Loucy (cell line): ENCODE results near the gene KCNMB2.

ENCODE experiments used
- EZH2phosphoT487 ChIP-seq: fragments of 200-600 bp; IDR thresholded peaks from 2 replicates; pipeline ENCODE4 v1.6.1; 2018; ENCODE audit warnings: antibody characterized with exemption, mild to moderate bottlenecking, moderate library complexity, borderline replicate concordance
- TF ChIP-seq, protein P1 (sequence below): fragments of 200-600 bp; sonication (generic); conservative IDR thresholded peaks from 2 replicates; pipeline ENCODE4 v1.5.1; 2014; ENCODE audit warnings: mild to moderate bottlenecking, antibody characterized with exemption, low read length

DNA sequence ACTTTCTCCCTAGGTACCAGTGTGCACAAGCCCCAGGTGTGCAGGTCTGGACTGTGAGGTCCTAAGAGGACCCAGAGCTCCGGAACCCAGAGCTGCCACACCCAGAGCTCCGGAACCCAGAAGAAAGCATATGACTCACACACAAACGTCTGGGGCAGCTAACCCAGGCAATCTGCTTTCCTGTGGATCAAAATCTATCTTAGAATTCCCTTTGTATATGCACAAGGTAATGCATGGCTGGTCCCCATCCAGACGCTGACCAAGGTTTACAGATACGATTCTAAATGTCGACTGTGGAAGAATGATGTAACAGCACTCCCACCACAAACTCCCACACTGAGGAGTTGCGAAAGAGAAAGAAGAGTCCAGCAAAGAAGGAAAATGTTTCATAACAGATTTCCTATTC, 15.7 kb downstream of the KCNMB2 start:
- TF ChIP-seq, protein P1, sequence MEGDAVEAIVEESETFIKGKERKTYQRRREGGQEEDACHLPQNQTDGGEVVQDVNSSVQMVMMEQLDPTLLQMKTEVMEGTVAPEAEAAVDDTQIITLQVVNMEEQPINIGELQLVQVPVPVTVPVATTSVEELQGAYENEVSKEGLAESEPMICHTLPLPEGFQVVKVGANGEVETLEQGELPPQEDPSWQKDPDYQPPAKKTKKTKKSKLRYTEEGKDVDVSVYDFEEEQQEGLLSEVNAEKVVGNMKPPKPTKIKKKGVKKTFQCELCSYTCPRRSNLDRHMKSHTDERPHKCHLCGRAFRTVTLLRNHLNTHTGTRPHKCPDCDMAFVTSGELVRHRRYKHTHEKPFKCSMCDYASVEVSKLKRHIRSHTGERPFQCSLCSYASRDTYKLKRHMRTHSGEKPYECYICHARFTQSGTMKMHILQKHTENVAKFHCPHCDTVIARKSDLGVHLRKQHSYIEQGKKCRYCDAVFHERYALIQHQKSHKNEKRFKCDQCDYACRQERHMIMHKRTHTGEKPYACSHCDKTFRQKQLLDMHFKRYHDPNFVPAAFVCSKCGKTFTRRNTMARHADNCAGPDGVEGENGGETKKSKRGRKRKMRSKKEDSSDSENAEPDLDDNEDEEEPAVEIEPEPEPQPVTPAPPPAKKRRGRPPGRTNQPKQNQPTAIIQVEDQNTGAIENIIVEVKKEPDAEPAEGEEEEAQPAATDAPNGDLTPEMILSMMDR: no peak
- no peak for TF ChIP-seq EZH2phosphoT487
